GM19467 (cell line): Measurements from ENCODE around the gene CATSPERD.
A peak's percentile ranks its signal among the peaks of the same experiment; 100 is the strongest.

ENCODE experiments used
- ATAC-seq: cut with Tn5 transposase; IDR thresholded peaks from one replicate; pipeline ENCODE4 v1.9.1; 2021; ENCODE audit warnings: mild to moderate bottlenecking, moderate library complexity; ENCODE audit not compliant: unreplicated experiment

The CATSPERD gene

DNA sequence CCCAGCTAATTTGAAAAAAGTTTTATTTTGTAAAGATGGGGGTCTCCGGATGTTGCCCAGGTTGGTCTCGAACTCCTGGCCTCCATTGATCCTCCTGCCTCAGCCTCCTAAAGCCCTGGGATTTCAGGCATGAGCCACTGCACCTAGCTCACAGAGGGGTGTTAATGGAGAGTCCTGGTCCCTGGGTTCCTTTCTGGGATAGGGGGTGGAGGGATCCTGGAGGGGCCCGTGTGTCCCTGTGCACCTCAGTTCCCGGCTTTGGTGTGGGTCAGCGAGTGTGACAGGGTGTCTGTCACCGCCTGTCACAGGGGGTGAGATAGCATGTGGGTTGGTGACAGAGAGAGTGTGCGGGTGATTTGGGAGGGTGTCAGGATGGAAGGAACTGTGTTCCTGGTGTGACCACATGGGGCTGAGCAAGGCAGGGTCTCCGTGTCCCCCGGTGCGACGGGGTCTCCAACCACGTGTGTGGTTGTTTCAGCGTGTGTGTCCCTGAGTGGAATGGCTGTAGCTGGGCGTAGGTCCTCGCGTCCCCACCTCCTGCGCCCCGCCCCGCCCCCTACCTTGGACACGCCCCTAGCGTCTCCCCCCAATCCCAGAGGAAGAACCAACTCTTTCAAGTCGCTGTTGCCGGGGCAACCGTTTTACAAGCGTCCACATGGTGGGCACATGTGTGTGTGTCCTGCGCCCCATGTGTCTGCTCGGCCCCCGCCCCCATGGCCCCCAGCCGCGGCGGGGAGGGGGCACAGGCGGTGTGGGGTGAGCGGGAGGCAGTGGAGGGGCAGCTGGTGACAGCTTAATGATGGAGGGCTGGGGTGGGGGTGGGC, 81.6 kb downstream of the CATSPERD start:
- ATAC-seq: no peak

DNA sequence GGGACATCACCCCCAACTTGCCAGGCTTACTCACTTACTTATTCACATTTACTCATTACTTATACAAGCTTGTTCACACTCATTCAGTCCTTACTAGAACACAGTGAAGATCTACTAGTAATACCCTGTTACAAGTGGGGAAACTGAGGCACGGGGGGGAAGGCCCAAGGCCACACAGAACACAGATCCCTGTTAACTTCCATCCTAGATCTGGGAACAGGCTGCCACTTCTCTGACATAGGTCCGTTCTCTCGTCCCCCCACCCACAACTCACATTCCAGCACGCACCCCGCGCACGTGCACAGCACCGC, 83.0 kb downstream of the CATSPERD start:
- ATAC-seq: no peak

DNA sequence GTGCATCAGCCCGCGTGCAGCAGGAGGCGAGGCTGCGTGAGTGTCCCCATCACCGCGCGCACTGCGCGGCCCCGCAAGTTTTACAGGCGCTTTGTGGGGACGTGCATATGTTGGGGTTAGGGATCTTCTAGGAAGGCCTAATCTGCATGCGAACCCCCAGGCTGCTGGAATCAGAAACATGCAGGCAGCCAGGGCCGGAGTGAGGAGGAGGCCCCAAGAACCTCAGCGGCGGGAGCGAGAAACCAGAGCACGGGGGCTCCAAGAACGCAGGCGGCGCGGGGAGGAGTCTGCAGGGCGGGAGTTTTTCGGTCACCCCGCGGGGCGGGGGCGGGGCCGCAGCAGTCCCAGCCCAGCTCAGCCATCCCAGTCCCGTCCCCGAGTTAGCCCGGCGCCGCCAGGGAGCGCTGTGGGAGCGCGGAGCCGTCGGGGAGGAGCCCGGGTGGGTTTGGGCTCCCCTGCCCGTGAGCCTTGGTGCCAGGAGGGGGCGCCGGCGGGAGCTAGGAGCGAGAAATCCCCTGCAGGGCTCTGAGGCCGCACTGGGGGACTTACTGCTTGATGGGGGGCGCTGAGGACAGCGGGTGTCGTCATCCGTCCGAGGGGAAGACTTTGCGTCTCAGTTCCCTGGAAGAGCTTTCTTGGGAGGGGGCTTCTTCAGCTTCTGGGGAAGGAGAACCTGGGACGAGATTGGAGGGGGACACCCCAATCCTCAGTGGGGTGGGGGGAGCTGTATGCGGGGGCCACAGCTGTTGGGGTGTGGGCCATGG, 83.5 kb downstream of the CATSPERD start:
- ATAC-seq: peak; percentile 75

DNA sequence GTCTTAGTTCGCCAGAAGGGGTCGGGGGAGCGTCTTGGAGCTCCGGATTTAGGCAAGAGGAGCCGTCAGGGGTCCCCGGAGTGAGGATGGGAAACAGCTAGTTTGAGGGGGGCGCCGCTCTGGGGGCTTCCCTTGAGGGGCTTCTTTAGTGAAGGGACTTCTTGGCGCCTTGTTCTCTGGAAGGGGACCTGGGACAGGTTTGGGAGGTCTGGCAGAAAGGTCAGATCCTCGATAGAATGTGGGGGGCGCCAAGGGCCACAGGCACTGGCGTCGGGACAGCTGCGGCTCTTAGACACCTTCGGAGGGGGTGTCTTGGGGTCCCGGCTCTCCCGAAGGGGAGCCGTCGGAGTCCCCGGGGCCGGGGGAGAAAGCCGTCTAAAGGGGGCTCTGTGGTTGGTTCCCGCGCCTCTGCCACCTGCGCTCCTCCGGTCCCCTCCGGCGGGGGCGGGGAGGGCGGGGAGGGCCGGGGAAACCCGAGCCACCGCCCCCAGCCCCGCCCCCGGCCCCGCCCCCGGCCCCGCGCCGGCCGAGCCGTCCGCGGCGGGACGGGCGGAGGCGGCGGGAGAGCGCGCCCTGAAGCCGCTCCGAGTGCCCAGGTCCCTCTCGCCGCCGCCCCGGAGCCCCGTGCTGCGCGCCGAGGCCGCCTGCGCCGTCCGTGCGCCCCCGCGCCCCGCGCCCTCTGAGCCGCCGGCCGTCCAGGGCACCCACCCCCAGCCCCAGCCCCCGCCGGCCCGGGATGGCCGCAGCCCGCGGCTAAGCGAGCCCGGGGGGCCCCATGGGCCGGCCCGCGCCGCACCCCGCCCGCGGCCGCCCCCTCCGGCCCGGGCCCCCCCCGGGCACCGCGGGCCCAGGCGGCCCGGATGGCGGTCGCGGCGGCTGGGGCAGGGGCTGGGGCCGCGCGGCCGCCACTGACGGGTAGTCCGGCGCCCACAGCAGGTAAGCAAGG, 84.4 kb downstream of the CATSPERD start, which contains the start of gene NRTN:
Gene NRTN (plus strand): TSS at position 552 of the 946 bp plus-strand sequence. CDS start 19,099 bp downstream, outside the sequence.
- ATAC-seq: no peak

DNA sequence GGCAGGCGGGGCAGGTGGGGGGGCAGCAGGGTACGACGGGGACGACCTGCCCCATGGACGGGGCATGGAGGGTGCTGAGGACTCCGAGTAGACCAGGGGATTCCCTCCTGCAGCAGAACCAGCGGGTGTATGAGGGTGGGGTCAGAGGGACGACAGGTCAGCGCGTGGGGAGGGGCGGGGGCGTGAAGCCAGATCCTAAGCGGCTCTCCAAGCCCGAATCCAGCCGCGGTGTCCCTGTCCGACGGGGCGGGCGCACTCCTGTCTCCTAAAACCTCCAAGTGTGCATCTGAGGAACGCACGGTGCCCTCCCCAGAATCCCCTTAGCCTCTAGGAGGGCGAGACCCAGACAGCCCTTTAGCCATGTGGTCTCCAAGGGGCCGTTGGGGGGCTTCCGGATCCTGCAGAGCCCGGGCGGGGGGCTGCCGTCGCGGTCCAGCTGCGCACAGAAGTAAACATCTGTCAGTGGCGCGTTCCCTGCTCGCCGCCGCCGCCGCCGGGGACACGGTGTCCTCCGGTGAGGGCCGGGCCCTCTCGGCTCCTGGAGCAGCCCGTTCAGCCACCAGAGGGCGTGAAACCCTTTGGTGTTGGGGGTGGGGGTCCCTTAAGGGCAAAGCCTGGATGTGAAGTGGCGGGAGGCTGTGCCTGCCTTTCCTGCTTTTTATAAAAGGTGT, 85.2 kb downstream of the CATSPERD start:
- ATAC-seq: no peak

DNA sequence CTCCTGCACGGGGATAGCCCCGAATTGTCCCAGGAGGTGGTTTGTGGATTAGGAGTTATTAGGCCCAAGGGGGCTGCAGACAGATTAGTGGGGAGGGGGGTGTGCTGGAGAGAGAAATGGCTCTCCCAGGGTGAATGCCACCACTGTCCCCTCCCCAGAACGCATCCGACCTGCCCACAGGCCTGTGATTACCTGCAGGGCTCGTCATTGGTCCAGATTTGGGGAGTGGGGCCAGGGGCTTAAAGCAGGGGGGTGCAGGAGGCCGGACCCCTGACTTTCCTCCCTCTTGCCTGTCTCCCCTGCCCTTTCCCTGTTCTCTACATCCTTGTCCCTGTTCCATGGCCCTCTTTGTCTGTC, 85.7 kb downstream of the CATSPERD start:
- no peak for ATAC-seq

DNA sequence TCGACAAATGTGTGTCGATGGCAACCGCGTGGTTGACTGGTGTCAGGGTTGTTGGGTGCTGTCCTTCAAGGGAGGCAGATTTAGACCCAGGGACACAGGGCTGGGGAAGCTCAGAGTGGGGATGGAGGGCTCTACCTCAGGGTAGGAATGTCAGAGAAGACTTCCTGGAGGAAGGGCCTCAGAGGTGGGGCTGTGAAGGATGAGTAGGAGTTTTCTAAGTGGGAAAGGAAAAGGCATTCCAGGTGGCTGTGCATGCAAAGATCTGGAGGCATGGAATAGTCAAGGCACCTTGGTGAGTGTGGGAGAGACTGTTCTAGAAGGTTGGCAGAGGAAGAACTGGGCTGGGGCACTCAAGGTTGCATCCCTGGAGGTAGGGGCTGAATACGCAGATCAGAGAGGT, 86.5 kb downstream of the CATSPERD start:
- ATAC-seq: no peak

DNA sequence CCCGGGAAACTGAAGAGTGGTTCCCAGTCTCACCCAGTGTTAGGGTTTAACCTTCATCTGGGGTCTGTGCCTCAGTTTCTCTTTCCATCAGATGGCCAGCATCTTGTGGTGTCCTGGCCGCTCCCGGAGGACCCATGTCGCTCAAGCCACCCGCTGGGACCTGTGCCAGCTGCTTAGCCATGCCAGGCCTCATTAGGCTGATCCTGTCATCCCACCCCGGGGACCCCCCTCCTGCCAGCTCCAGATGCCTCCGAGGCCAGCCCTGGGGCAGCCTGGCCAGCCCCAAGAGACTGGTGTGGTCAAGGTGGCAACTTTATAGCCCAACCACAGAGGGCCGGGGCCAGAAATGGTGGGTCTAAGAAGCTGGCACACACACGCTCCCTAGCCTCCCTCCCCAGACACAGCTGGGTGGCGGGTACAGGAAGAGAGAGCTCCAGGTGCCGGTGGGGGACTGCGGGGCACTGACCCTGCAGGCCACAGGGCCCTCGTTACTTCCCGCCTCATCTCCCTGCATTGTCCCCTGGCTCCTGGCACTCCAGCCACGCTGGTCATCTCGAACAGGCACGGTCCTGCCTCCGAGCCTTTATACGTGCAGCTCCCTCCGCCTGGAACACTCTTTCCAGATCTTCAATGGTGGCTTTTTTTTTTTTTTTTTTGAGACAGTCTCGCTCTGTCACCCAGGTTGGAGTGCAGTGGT, 87.8 kb downstream of the CATSPERD start:
- no peak for ATAC-seq

DNA sequence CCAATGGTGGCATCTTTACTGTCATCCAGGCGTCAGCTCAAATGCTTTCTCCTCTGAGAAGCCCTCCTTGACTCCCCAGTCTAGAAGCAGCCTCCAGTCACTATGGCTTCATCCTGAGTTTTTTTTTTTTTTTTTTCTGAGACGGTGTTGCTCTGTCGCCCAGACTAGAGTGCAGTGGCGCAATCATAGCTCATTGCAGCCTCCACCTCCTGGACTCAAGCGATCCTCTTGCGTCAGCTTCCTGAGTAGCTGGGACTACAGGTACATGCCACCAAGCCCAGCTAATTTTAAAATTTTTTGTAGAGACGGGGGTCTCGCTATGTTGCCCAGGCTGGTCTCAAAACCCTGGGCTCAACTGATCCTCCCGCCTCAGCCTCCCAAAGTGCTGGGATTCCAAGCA, 88.6 kb downstream of the CATSPERD start:
- no peak for ATAC-seq

DNA sequence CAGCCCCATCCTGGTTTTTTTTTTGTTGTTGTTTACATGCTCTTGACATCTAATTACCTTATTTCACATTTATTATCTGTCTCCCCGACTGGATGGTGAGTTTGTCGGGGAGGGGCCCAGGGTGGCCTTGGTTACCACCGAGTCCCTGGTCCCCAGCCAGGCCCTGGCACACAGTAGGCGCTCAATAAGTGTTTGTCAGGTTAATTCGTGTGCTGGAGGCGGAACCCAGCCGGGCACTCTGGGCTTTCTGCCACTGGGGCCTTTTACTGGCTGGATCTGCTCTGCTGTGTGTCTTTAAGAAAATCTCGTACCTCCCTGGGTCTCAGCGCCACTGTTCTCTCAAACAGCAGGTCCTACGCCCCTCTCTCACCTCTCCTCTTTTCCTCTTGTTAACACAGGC, 89.0 kb downstream of the CATSPERD start:
- no peak for ATAC-seq

DNA sequence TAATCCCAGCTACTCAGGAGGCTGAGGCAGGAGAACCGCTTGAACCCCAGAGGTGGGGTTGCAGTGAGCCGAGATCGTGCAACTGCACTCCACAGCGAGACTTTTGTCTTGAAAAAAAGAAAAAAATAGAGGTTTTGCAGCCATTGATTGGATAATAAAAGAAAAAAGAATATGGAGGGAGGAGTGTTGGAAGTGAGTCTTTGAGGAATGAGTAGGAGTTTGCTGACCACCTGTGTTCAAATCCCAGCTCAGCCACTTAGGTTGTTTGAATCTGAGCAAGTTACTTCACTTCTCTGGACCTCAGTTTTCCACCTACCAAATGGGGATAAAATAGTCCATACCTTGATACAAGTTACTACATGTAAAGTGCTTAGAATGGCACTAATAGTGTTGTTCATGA, 90.7 kb downstream of the CATSPERD start:
- no peak for ATAC-seq

DNA sequence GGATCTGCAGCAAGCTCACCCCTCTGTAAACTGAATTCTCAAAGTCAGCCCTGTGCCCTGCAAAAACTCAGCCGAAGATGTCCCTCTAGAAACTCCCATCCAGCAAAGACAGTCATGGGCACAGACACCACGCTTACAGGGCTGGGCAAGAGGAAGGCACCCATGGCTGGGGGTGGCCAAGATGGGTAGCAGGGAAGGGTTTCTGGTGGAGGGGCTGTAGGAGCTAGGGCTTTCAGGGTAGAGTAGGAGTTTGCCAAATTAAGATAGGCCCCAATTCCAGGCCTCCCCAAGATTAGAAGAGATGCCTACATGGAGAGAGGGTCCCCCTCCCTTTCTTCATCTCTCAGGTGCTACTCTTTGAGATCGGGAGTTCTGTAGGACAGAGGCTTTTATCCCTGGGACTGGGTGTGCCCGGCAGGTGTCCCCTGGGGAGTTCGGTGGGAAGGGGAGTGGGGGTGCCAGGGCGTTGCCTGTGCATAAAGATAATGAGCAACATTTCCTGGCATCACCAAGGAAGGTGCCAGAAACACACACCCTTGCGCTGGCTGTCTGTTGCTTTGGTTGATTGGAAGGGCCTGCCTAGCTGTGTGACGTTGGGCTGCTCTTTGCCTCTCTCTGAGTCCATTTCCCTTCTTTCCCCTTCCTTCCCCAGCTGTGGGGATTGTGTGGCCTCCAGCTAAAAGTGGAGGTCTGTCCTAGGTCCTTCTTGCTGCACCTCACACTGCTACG, 93.8 kb downstream of the CATSPERD start:
- ATAC-seq: no peak

DNA sequence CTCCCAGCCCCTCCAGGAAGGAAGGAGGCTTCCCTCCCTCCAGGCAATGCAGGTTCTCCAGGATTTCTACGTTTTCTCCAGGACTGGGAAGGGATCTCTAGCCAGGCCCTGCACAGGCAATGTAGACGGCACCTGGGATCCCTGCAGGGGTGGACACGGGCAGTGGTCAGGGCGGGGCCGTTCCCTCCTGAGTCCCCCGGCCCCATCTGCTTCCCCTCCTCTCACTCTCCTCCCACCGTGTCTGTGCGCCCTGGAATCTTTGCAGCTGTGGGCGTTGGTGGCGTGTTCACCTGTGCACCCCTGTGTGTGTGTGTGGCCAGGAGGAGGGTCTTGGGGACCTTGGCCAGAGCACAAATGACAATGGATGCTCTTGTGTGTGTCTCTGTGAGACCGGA, 94.4 kb downstream of the CATSPERD start:
- ATAC-seq: no peak

DNA sequence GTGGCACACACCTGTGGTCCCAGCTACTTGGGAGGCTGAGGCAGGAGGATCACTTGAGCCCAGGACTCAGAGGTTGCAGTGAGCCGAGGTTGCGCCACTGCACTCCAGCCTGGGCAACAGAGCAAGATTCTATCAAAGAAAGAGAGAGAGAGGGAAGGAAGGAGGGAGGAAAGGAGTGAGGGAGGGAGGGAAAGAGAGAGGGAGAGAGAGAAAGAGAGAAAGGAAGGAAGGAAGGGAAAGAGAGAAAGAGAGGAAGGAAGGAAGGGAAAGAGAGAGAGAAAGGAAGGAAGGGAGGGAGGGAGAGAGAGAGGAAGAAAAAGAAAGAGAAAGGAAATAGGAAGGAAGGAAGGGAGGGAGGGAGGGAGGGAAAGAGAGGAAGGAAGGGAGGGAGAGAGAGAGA, 96.8 kb downstream of the CATSPERD start:
- ATAC-seq: no peak

DNA sequence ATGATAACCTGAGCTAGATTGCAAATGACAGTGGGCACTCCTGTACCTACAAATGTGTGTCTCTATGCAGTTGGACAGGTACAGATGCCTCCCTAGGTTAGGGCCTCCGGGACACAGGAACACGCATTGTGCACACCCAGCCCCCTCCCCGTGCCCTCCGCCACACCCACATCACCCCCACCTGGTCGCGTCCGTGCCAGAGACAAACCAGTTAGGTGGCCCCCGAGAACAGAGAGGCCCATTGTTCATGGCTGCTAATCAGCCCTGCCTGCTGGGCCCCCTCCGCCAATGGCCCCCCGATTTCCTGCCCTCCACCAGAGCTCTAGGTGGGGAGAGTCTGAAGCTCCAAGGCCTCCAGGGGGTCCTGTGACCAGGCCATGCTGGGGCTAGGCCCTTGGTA, 98.2 kb downstream of the CATSPERD start:
- ATAC-seq: no peak

DNA sequence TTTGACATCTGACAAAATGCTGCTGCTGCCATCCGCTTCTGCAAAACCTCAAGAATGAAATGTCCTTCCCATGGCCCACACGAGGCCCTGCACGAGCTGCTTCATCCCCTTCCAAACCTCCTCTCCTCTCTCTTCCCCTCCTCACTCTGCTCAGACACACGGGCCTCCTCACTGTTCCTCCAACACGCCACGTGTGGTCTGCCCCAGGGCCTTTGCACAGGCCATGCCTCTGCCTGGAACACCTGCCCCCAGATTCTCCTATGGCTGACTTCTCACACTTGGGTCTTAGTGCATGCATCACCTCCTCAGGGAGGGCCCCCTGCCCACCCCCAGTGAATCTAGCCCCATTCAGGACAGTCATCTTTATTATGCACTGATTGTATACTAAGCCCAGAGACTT, 100.3 kb downstream of the CATSPERD start:
- no peak for ATAC-seq

DNA sequence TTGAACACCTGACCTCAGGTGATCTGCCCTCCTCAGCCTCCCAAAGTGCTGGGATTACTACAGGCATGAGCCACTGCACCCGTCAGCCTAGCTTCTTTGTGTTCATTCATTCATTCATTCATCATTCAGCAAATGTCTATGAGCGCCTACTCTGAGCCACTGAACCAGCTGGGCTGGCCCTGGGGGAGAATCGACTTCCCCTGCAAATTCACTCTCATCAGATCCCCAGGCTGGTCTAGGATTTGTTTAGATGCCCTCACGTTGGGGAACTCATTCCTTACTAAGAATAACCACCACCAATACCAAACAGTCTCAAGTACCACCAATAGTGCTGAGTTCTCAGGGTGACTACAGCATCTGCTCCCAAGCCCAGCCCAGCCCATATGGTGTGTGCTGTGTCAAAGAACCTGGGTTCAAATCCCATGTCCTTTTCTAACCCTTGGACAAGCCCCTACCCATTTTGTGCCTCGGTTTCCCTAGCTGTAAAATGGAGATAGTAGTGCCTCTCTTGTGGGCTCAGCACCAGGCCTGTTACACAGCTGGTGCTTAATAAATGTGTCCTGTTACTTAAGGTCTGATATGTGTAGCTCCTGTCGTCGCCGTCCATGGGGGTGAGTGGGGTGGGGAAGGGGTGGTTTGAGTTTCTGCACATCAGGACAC, 101.2 kb downstream of the CATSPERD start:
- no peak for ATAC-seq

DNA sequence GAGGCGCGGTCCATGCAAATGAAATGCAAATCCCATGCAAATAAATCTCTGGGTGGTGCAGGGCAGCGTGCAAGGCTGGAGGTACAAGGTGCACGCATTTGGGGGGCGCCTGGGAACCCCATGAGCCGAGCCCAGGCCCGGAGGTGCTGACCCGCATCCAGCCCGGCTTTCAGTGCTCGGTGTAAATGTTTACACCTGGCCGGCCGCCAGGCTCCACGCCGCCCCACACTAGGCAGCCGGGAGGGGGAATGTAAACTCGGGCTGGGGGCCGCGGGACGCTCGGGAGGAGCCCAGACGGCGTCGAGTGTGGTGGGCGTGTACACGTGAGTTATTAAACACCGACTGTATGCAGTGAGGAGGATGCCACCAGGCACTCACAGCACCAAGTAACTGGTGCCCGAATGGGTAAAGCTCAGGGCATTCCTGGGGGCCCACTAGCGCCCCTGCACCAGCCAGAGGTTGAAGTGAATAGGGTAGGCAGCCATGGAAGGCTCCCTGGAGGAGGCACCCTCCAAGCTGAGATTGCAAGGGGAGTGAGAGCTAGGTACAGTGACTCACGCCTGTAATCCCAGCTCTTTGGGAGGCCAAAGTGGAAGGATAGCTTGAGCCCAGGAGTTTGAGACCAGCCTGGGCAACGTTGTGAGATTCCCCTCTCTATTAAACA, 101.9 kb downstream of the CATSPERD start:
- ATAC-seq: no peak
